Fibroblast of lung (primary cell): ENCODE data around the gene AGAP1. TPM values are rescaled to one million over a fixed set of nuclear protein-coding genes. Genes with fewer than 3 reads are reported as not detected.

ENCODE experiments used
- DNase-seq, 2 donors: peaks; one replicate each; pipeline versions ENCODE4 v3.0.0 to v3.0.0-alpha.2; 2010; ENCODE audit warnings: low read depth in 2 of 2
- H2AFZ ChIP-seq: 2 replicates; pipeline ENCODE4 v1.5.1; 2012; ENCODE audit warnings: low read length, control low read depth, inconsistent platforms
- H3K27ac ChIP-seq: 2 replicates; pipeline ENCODE4 v1.5.1; 2011; ENCODE audit warnings: low read length, control low read depth; ENCODE audit not compliant: insufficient read depth
- H3K27me3 ChIP-seq: 2 replicates; pipeline ENCODE4 v1.5.1; 2011; ENCODE audit warnings: mild to moderate bottlenecking, low read length; ENCODE audit not compliant: control insufficient read depth, insufficient read depth
- H3K36me3 ChIP-seq: 2 replicates; pipeline ENCODE4 v1.5.1; 2011; ENCODE audit warnings: low read length; ENCODE audit not compliant: control insufficient read depth, insufficient read depth
- H3K4me1 ChIP-seq: 2 replicates; pipeline ENCODE4 v1.5.1; 2011; ENCODE audit warnings: low read length; ENCODE audit not compliant: control insufficient read depth, insufficient read depth; ENCODE audit errors: extremely low read depth
- H3K4me2 ChIP-seq: 2 replicates; pipeline ENCODE4 v1.5.1; 2011; ENCODE audit warnings: low read length, control low read depth; ENCODE audit not compliant: insufficient read depth; ENCODE audit errors: extremely low read depth
- H3K4me3 ChIP-seq, 4 experiments: fragments of 200-600 bp in 1 of 4; sonication (generic) in 1 of 4; replicated peaks in 1 of 4; 2 replicates each; pipeline ENCODE4 v1.5.1; 2011 to 2016; ENCODE audit warnings: low read length in 4 of 4, low read depth in 3 of 4, mild to moderate bottlenecking in 3 of 4, control low read depth in 2 of 4, inconsistent platforms in 1 of 4, mixed read lengths in 1 of 4; ENCODE audit not compliant: insufficient read depth in 1 of 4; ENCODE audit errors: control extremely low read depth in 1 of 4
- H3K79me2 ChIP-seq: 2 replicates; pipeline ENCODE4 v1.5.1; 2012; ENCODE audit warnings: mild to moderate bottlenecking, low read length, inconsistent platforms; ENCODE audit not compliant: control insufficient read depth, insufficient read depth
- H3K9ac ChIP-seq: 2 replicates; pipeline ENCODE4 v1.5.1; 2011; ENCODE audit warnings: mild to moderate bottlenecking, low read length, control low read depth; ENCODE audit not compliant: insufficient read depth
- H3K9me3 ChIP-seq: 2 replicates; pipeline ENCODE4 v1.5.1; 2012; ENCODE audit warnings: low read depth, low read length; ENCODE audit not compliant: control insufficient read depth, insufficient read depth
- H4K20me1 ChIP-seq: 2 replicates; pipeline ENCODE4 v1.5.1; 2011; ENCODE audit warnings: low read length; ENCODE audit not compliant: control insufficient read depth, insufficient read depth; ENCODE audit errors: extremely low read depth
- EZH2 ChIP-seq: IDR thresholded peaks from 2 replicates; pipeline ENCODE4 v1.5.1; 2012; ENCODE audit warnings: low read length, control low read depth, mild to moderate bottlenecking; ENCODE audit errors: missing control alignments
- polyA plus RNA-seq, 2 donors: library from polyadenylated mRNA; depleted of rRNA in 1 of 2; stranded (reverse) in 1 of 2; unstranded in 1 of 2; fragments of >200 nt; gene quantifications; 2 replicates each; pipeline ENCODE4 v1.2.1, GENCODE V29; 2011 to 2012; ENCODE audit warnings: missing spikeins in 1 of 2
- total RNA-seq: library from RNA; depleted of rRNA; stranded (reverse); fragments of >200 nt; gene quantifications from 2 replicates; pipeline ENCODE4 v1.2.1, GENCODE V29; 2014
- TF ChIP-seq, protein P1 (sequence below), 2 donors: IDR thresholded peaks in 1 of 2; conservative IDR thresholded peaks in 1 of 2; 1 replicate in 1 of 2; 2 replicates in 1 of 2; pipeline ENCODE4 v1.5.1; 2011 to 2012; ENCODE audit warnings: low read length in 2 of 2, control low read depth in 1 of 2, inconsistent platforms in 1 of 2, low read depth in 1 of 2, mild to moderate bottlenecking in 1 of 2

Gene AGAP1
- total and polyA plus RNA-seq, 2 donors (not counting 1 experiment from before 2014, with no cell fraction given) = 10.6 to 14.0 TPM

DNA sequence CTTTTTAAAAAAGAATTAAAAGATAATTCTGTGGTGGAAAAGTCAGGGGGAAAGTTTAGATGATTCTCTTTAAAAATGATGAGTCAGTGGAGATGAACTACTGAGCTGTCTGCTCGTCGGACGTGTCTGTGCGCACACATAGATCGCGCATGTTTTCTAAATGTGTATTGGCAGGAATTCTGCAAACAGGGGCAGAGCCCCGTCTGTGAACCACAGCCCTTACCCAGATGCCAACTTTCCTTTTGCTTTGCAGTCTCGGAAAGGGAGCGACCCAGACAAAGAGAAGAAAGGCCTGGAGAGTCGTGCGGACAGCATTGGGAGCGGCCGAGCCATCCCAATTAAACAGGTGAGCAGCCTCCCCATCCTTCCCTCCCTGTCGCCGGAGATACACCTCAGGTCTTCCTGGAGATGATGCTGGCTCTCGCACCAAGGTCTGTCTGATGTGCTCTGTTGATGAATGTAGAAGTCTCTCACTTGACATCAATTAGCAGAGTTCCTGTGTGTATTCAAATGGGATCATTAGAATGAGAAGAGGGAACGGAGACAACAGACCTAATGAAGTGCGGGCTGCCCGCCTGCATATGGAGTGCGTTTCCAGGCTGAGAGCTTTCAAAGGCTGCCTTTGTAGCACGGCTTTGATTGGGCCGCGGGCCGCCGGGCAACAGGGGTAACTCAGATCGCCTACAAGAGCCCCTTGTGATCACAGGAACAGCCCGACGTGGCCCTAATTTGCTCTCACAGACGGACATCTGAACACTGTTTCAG, 313.3 kb downstream of the AGAP1 start:
- Histone ChIP-seq H3K27me3 (no peaks in the 10 kb centered on the region), H3K36me3 (no peaks in the 10 kb centered on the region), H3K4me1 (no peaks in the 10 kb centered on the region), H3K9me3 (no peaks in the 10 kb centered on the region), H3K27ac (no peak overlapping the region), H3K9ac (no peak overlapping the region), H2AFZ (no peak overlapping the region), H3K4me2 (no peak overlapping the region), H4K20me1 (no peaks in the 10 kb centered on the region), H3K79me2 (no peaks in the 10 kb centered on the region), H3K4me3 (no peak overlapping the region)
- no peak for TF ChIP-seq EZH2
- TF ChIP-seq, protein P1, sequence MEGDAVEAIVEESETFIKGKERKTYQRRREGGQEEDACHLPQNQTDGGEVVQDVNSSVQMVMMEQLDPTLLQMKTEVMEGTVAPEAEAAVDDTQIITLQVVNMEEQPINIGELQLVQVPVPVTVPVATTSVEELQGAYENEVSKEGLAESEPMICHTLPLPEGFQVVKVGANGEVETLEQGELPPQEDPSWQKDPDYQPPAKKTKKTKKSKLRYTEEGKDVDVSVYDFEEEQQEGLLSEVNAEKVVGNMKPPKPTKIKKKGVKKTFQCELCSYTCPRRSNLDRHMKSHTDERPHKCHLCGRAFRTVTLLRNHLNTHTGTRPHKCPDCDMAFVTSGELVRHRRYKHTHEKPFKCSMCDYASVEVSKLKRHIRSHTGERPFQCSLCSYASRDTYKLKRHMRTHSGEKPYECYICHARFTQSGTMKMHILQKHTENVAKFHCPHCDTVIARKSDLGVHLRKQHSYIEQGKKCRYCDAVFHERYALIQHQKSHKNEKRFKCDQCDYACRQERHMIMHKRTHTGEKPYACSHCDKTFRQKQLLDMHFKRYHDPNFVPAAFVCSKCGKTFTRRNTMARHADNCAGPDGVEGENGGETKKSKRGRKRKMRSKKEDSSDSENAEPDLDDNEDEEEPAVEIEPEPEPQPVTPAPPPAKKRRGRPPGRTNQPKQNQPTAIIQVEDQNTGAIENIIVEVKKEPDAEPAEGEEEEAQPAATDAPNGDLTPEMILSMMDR (conservative IDR thresholded peaks at IDR 0.05 in 1 of 2, IDR thresholded peaks at IDR 0.05 in 1 of 2; ENCODE audit: low read depth in 1 of 2, low read length in 2 of 2) = no peak
- no peak for DNase-seq

DNA sequence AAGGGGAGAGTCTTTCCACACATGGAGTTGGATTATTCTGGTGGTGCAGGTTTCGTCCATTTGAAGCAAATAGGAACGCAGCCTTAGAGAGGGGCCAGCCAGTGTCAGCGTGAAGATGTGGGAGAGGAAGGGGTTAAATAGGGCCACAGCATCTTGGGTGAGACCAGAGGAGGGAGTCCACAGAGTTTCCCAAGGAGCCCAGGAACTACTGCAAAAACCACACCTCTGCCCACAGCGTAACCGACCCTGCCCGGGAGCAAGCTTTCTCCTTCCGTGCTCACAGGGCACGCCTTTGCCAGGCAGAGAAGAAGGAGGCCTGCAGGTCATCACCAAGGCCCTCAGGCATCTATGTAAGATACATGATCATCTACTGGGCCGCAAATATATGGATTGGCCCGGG, 314.5 kb downstream of the AGAP1 start:
- no peak overlapping the region for H2AFZ ChIP-seq
- H3K79me2 ChIP-seq = no peaks in the 10 kb centered on the region
- no peaks in the 10 kb centered on the region for H4K20me1 ChIP-seq
- no peak for DNase-seq
- no peak overlapping the region for H3K4me2 ChIP-seq
- no peaks in the 10 kb centered on the region for H3K9me3 ChIP-seq
- H3K4me1 ChIP-seq = no peaks in the 10 kb centered on the region
- H3K4me3 ChIP-seq = no peak overlapping the region
- peaks cover 2% of the 10 kb centered on the region for H3K36me3 ChIP-seq
- H3K9ac ChIP-seq = no peak overlapping the region
- TF ChIP-seq EZH2 = no peak
- TF ChIP-seq, protein P1 (conservative IDR thresholded peaks at IDR 0.05 in 1 of 2, IDR thresholded peaks at IDR 0.05 in 1 of 2; ENCODE audit: low read depth in 1 of 2, low read length in 2 of 2) = no peak
- no peak overlapping the region for H3K27ac ChIP-seq
- H3K27me3 ChIP-seq = no peaks in the 10 kb centered on the region

DNA sequence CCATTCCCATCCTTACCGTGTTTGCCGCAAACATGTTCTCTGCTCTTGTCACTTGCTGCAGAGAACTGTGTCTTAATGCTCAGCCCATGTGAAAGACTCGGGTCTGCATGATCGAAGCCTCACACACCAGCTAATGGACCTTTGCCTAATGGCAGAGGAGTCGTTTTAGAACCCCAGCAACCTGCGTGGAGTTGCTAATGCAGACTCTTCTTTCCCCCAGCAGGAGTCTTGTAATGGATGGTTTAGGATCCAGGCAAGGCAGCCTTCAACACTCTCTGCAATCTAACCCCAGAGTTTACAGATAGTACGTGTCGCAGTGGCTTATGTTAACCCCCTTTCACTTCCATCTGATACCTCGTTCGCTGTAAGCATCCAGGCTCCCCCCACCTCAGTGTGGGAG, 316.4 kb downstream of the AGAP1 start:
- Histone ChIP-seq H3K4me1 (no peaks in the 10 kb centered on the region), H3K36me3 (peaks cover 2% of the 10 kb centered on the region)
- TF ChIP-seq, protein P1 (conservative IDR thresholded peaks at IDR 0.05 in 1 of 2, IDR thresholded peaks at IDR 0.05 in 1 of 2; ENCODE audit: low read depth in 1 of 2, low read length in 2 of 2) = no peak
- no peak for TF ChIP-seq EZH2

More for the DNA sequence above, 316.4 kb downstream of the AGAP1 start:
- Histone ChIP-seq H3K4me2 (no peak overlapping the region), H3K27ac (no peak overlapping the region), H4K20me1 (no peaks in the 10 kb centered on the region), H3K79me2 (no peaks in the 10 kb centered on the region), H2AFZ (no peak overlapping the region), H3K9me3 (no peaks in the 10 kb centered on the region), H3K4me3 (no peak overlapping the region), H3K9ac (no peak overlapping the region), H3K27me3 (no peaks in the 10 kb centered on the region)
- DNase-seq = no peak
